ENCODE measurements around the gene OPCML.

OPCML gene

GRCh38 chr11:132490978-132491377, 1041.3 kb downstream of the OPCML start:
- H2BK5ac ChIP-seq (ENCODE audit: low read length), result no peak overlapping the region
- H2AK5ac ChIP-seq (ENCODE audit: low read depth, low read length), result no peak overlapping the region
- H3K79me1 ChIP-seq (ENCODE audit: low read depth, low read length), result no peaks in the 10 kb centered on the region
- no peaks in the 10 kb centered on the region for H3K9me3 ChIP-seq (replicated peaks in 1 of 2; ENCODE audit: control insufficient read depth in 2 of 2, insufficient read depth in 1 of 2, low read depth in 1 of 2, low read length in 2 of 2)
- H2AFZ ChIP-seq (ENCODE audit: low read length), result no peak overlapping the region
- H3K4ac ChIP-seq (ENCODE audit: low read length), result no peak overlapping the region
- no peak overlapping the region for H3K4me2 ChIP-seq (ENCODE audit: insufficient read depth, low read length, poor library complexity, severe bottlenecking)
- H3K18ac ChIP-seq (ENCODE audit: low read length), result no peak overlapping the region
- no peak overlapping the region for H4K8ac ChIP-seq (ENCODE audit: low read depth, low read length)
- no peaks in the 10 kb centered on the region for H3K4me1 ChIP-seq (ENCODE audit: control insufficient read depth in 2 of 2, insufficient read depth in 1 of 2, low read depth in 1 of 2, low read length in 2 of 2)
- H3K27ac ChIP-seq (replicated peaks; ENCODE audit: low read length), result no peak overlapping the region
- no peak overlapping the region for H3K9ac ChIP-seq (ENCODE audit: low read depth, low read length, poor library complexity)
- DNase-seq (ENCODE audit: low spot score), result no peak
- H3K14ac ChIP-seq (ENCODE audit: low read length), result no peak overlapping the region
- H3K23ac ChIP-seq (ENCODE audit: low read depth, low read length, poor library complexity), result no peak overlapping the region
- H3K27me3 ChIP-seq (ENCODE audit: control insufficient read depth in 3 of 3, insufficient read depth in 3 of 3, low read depth in 1 of 3, low read length in 3 of 3), result no peaks in the 10 kb centered on the region
- no peak overlapping the region for H3K4me3 ChIP-seq (ENCODE audit: low read length in 2 of 2)
- H2BK12ac ChIP-seq (ENCODE audit: low read length), result no peak overlapping the region
- H2BK15ac ChIP-seq (ENCODE audit: low read length), result no peak overlapping the region
- H4K91ac ChIP-seq (ENCODE audit: low read depth, low read length, poor library complexity), result no peak overlapping the region
- H2BK120ac ChIP-seq (ENCODE audit: low read depth, low read length), result no peak overlapping the region
- no peaks in the 10 kb centered on the region for H3K36me3 ChIP-seq (replicated peaks in 1 of 2; ENCODE audit: control insufficient read depth in 2 of 2, insufficient read depth in 2 of 2, low read length in 2 of 2)
- no CpG with 5 or more reads among the region's 5 CpGs for WGBS, 2 donors (ENCODE audit: extremely low coverage in 2 of 2, insufficient read length in 2 of 2, insufficient replicate concordance in 1 of 2)

GRCh38 chr11:132486060-132486459, 1046.2 kb downstream of the OPCML start:
- DNase-seq (ENCODE audit: low spot score), result no peak
- no CpG with 5 or more reads among the region's 1 CpG for WGBS, 2 donors (ENCODE audit: extremely low coverage in 2 of 2, insufficient read length in 2 of 2, insufficient replicate concordance in 1 of 2)
- Histone ChIP-seq H2BK15ac (ENCODE audit: low read length) (no peak overlapping the region), H2BK120ac (ENCODE audit: low read depth, low read length) (no peak overlapping the region), H3K18ac (ENCODE audit: low read length) (no peak overlapping the region), H2AK5ac (ENCODE audit: low read depth, low read length) (no peak overlapping the region), H3K36me3 (replicated peaks in 1 of 2; ENCODE audit: control insufficient read depth in 2 of 2, insufficient read depth in 2 of 2, low read length in 2 of 2) (no peaks in the 10 kb centered on the region), H2BK5ac (ENCODE audit: low read length) (no peak overlapping the region), H4K91ac (ENCODE audit: low read depth, low read length, poor library complexity) (no peak overlapping the region), H4K8ac (ENCODE audit: low read depth, low read length) (no peak overlapping the region), H2AFZ (ENCODE audit: low read length) (no peak overlapping the region), H3K4me1 (ENCODE audit: control insufficient read depth in 2 of 2, insufficient read depth in 1 of 2, low read depth in 1 of 2, low read length in 2 of 2) (no peaks in the 10 kb centered on the region), H3K4ac (ENCODE audit: low read length) (no peak overlapping the region), H3K27me3 (ENCODE audit: control insufficient read depth in 3 of 3, insufficient read depth in 3 of 3, low read depth in 1 of 3, low read length in 3 of 3) (no peaks in the 10 kb centered on the region), H2BK12ac (ENCODE audit: low read length) (no peak overlapping the region), H3K27ac (replicated peaks; ENCODE audit: low read length) (no peak overlapping the region), H3K4me3 (ENCODE audit: low read length in 2 of 2) (no peak overlapping the region), H3K79me1 (ENCODE audit: low read depth, low read length) (no peaks in the 10 kb centered on the region), H3K4me2 (ENCODE audit: insufficient read depth, low read length, poor library complexity, severe bottlenecking) (no peak overlapping the region), H3K9me3 (replicated peaks in 1 of 2; ENCODE audit: control insufficient read depth in 2 of 2, insufficient read depth in 1 of 2, low read depth in 1 of 2, low read length in 2 of 2) (no peaks in the 10 kb centered on the region), H3K23ac (ENCODE audit: low read depth, low read length, poor library complexity) (no peak overlapping the region), H3K14ac (ENCODE audit: low read length) (no peak overlapping the region), H3K9ac (ENCODE audit: low read depth, low read length, poor library complexity) (no peak overlapping the region)

- H2BK5ac ChIP-seq (ENCODE audit: low read length), result no peak overlapping the region
- H3K4me3 ChIP-seq (ENCODE audit: low read length in 2 of 2), result no peak overlapping the region
- H3K4me1 ChIP-seq (ENCODE audit: control insufficient read depth in 2 of 2, insufficient read depth in 1 of 2, low read depth in 1 of 2, low read length in 2 of 2), result no peaks in the 10 kb centered on the region
- H3K4me2 ChIP-seq (ENCODE audit: insufficient read depth, low read length, poor library complexity, severe bottlenecking), result no peak overlapping the region
- H3K79me1 ChIP-seq (ENCODE audit: low read depth, low read length), result no peaks in the 10 kb centered on the region
- H2AK5ac ChIP-seq (ENCODE audit: low read depth, low read length), result no peak overlapping the region
- H3K9ac ChIP-seq (ENCODE audit: low read depth, low read length, poor library complexity), result no peak overlapping the region
- no peak overlapping the region for H3K18ac ChIP-seq (ENCODE audit: low read length)
- no peak overlapping the region for H2BK15ac ChIP-seq (ENCODE audit: low read length)
- H4K91ac ChIP-seq (ENCODE audit: low read depth, low read length, poor library complexity), result no peak overlapping the region
- H3K9me3 ChIP-seq (replicated peaks in 1 of 2; ENCODE audit: control insufficient read depth in 2 of 2, insufficient read depth in 1 of 2, low read depth in 1 of 2, low read length in 2 of 2), result no peaks in the 10 kb centered on the region
- no peak overlapping the region for H2AFZ ChIP-seq (ENCODE audit: low read length)
- WGBS, 2 donors (ENCODE audit: extremely low coverage in 2 of 2, insufficient read length in 2 of 2, insufficient replicate concordance in 1 of 2), result no CpG with 5 or more reads among the region's 2 CpGs
- no peak overlapping the region for H3K23ac ChIP-seq (ENCODE audit: low read depth, low read length, poor library complexity)
- no peak overlapping the region for H3K4ac ChIP-seq (ENCODE audit: low read length)
- DNase-seq (ENCODE audit: low spot score), result no peak
- no peak overlapping the region for H2BK120ac ChIP-seq (ENCODE audit: low read depth, low read length)
- no peak overlapping the region for H3K27ac ChIP-seq (replicated peaks; ENCODE audit: low read length)
- no peak overlapping the region for H3K14ac ChIP-seq (ENCODE audit: low read length)
- no peaks in the 10 kb centered on the region for H3K36me3 ChIP-seq (replicated peaks in 1 of 2; ENCODE audit: control insufficient read depth in 2 of 2, insufficient read depth in 2 of 2, low read length in 2 of 2)
- H3K27me3 ChIP-seq (ENCODE audit: control insufficient read depth in 3 of 3, insufficient read depth in 3 of 3, low read depth in 1 of 3, low read length in 3 of 3), result no peaks in the 10 kb centered on the region
- H4K8ac ChIP-seq (ENCODE audit: low read depth, low read length), result no peak overlapping the region
- H2BK12ac ChIP-seq (ENCODE audit: low read length), result no peak overlapping the region
Observed at GRCh38 chr11:132475026-132475425, 1057.3 kb downstream of the OPCML start.

- H4K8ac ChIP-seq (ENCODE audit: low read depth, low read length), result no peak overlapping the region
- H3K18ac ChIP-seq (ENCODE audit: low read length), result no peak overlapping the region
- H3K79me1 ChIP-seq (ENCODE audit: low read depth, low read length), result no peaks in the 10 kb centered on the region
- no peak overlapping the region for H2BK5ac ChIP-seq (ENCODE audit: low read length)
- H4K91ac ChIP-seq (ENCODE audit: low read depth, low read length, poor library complexity), result no peak overlapping the region
- H2AFZ ChIP-seq (ENCODE audit: low read length), result no peak overlapping the region
- peaks cover 0 to 1% of the 10 kb centered on the region in 2 donors for H3K9me3 ChIP-seq (replicated peaks in 1 of 2; ENCODE audit: control insufficient read depth in 2 of 2, insufficient read depth in 1 of 2, low read depth in 1 of 2, low read length in 2 of 2)
- no peak overlapping the region for H2BK120ac ChIP-seq (ENCODE audit: low read depth, low read length)
- DNase-seq (ENCODE audit: low spot score), result no peak
- no peak overlapping the region for H3K4me2 ChIP-seq (ENCODE audit: insufficient read depth, low read length, poor library complexity, severe bottlenecking)
- H3K14ac ChIP-seq (ENCODE audit: low read length), result no peak overlapping the region
- no peak overlapping the region for H3K23ac ChIP-seq (ENCODE audit: low read depth, low read length, poor library complexity)
- no CpG with 5 or more reads among the region's 6 CpGs for WGBS, 2 donors (ENCODE audit: extremely low coverage in 2 of 2, insufficient read length in 2 of 2, insufficient replicate concordance in 1 of 2)
- peaks cover 0 to 3% (median 0%) of the 10 kb centered on the region in 3 experiments for H3K27me3 ChIP-seq (ENCODE audit: control insufficient read depth in 3 of 3, insufficient read depth in 3 of 3, low read depth in 1 of 3, low read length in 3 of 3)
- no peak overlapping the region for H3K27ac ChIP-seq (replicated peaks; ENCODE audit: low read length)
- H3K4me1 ChIP-seq (ENCODE audit: control insufficient read depth in 2 of 2, insufficient read depth in 1 of 2, low read depth in 1 of 2, low read length in 2 of 2), result peaks cover 0 to 3% of the 10 kb centered on the region in 2 donors
- no peak overlapping the region for H3K9ac ChIP-seq (ENCODE audit: low read depth, low read length, poor library complexity)
- H3K4me3 ChIP-seq (ENCODE audit: low read length in 2 of 2), result no peak overlapping the region
- no peaks in the 10 kb centered on the region for H3K36me3 ChIP-seq (replicated peaks in 1 of 2; ENCODE audit: control insufficient read depth in 2 of 2, insufficient read depth in 2 of 2, low read length in 2 of 2)
- H2AK5ac ChIP-seq (ENCODE audit: low read depth, low read length), result no peak overlapping the region
- no peak overlapping the region for H2BK12ac ChIP-seq (ENCODE audit: low read length)
- H2BK15ac ChIP-seq (ENCODE audit: low read length), result no peak overlapping the region
- no peak overlapping the region for H3K4ac ChIP-seq (ENCODE audit: low read length)
Observed at GRCh38 chr11:132472411-132473172, 1059.7 kb downstream of the OPCML start.
